Stimulated activated CD4-positive, alpha-beta T cell treated with anti-CD3 and anti-CD28 coated beads, Interleukin-15, amount 100 ng/mL, for 24 hours (primary cell): Measurements from ENCODE around the gene OR4C15.

Source experiments
- DNase-seq: peaks from one replicate; pipeline ENCODE4 v3.0.0-alpha.2; 2020

OR4C15 gene

DNA sequence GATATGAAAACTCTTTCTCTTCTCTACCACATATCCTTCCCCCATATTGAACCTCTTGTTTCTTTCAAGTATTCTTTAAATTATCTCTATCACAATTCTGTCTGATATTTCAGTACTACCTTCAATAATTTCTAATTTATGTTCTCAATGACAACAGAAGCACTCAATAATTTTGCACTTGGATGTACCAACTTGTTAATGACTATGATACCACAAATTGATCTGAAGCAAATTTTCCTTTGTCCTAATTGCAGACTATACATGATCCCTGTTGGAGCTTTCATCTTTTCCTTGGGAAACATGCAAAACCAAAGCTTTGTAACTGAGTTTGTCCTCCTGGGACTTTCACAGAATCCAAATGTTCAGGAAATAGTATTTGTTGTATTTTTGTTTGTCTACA, at the start of gene OR4C15:
Gene OR4C15, plus strand, starts transcription at position 301 of the 400 bp plus-strand sequence. Its CDS starts 0 bp downstream, at position 301.
- DNase-seq = no peak

DNA sequence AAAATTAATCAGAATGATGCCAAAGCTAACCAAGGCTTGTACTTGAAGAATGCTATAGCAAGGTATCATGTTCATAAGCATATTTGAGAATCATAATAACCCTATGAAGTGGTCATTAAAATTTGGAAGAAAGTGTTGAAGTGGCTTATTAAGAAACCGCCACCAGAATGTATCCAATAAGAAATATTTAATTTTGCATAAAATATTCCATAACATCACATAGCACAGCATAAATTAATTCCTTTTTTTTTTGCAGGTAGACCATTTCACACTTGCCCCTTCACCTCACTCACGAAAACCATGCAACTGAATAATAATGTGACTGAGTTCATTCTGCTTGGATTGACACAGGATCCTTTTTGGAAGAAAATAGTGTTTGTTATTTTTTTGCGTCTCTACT, 17.6 kb downstream of the OR4C15 start, which contains the start of gene OR4C16:
Gene OR4C16, plus strand, starts transcription at position 301 of the 400 bp plus-strand sequence. Its CDS starts 0 bp downstream, at position 301.
- DNase-seq = no peak

- no peak for DNase-seq
Observed at GRCh38 chr11:55572548-55572947, 18.3 kb downstream of the OR4C15 start.
